Colonic mucosa (tissue), 4 donors: ENCODE results near the gene B4GALNT3. TPM values are rescaled to one million over a fixed set of nuclear protein-coding genes. Genes with fewer than 3 reads are reported as not detected.

Experiments used
- DNase-seq: peaks from one replicate; pipeline ENCODE4 v3.0.0-alpha.2; 2020
- H3K27ac ChIP-seq: fragments of 200-600 bp; one replicate; pipeline ENCODE4 v1.8.0; 2021
- H3K27me3 ChIP-seq: fragments of 200-600 bp; one replicate; pipeline ENCODE4 v1.8.0; 2021
- H3K36me3 ChIP-seq: fragments of 200-600 bp; one replicate; pipeline ENCODE4 v1.8.0; 2021
- H3K4me1 ChIP-seq: fragments of 200-600 bp; one replicate; pipeline ENCODE4 v1.8.0; 2021; ENCODE audit warnings: mild to moderate bottlenecking
- H3K4me3 ChIP-seq: fragments of 200-600 bp; one replicate; pipeline ENCODE4 v1.8.0; 2021
- H3K9ac ChIP-seq, 2 donors: one replicate each; pipeline ENCODE4 v1.7.0; 2013; ENCODE audit warnings: control low read depth in 2 of 2, low read depth in 2 of 2, low read length in 2 of 2
- H3K9me3 ChIP-seq: fragments of 200-600 bp; one replicate; pipeline ENCODE4 v1.8.0; 2021
- CTCF ChIP-seq: fragments of 200-600 bp; IDR thresholded peaks from one replicate; pipeline ENCODE4 v1.8.0; 2022; ENCODE audit warnings: antibody characterized with exemption, mild to moderate bottlenecking
- intact Hi-C: fragments of 100-400 bp; cut with DNase I; formaldehyde crosslinking; loops from one replicate; pipeline ENCODE4 v1.14.1; 2022
- total RNA-seq, 2 donors: library from RNA; stranded (reverse); fragmentation: NEBNext Ultra II Directional in 1 of 2; extraction: Animal tissue kit (Norgen Biotek cat#: 25700) in 1 of 2; gene quantifications; one replicate each; pipeline ENCODE4 v1.2.1, GENCODE V29; 2021
- donor health status: healthy.
- donor health status: DM: no; HTN: no; CAD: no.
- donor health status: DM: no; HTN: no; CAD: no.

The B4GALNT3 gene
- total RNA-seq, 2 donors from 2014 or later, result 73.7 to 84.0 TPM

- Histone ChIP-seq H3K4me1 (peaks cover 8% of the 10 kb centered on the region), H3K9ac (peak overlapping the region; percentile 4 to 47)
- no peak for TF ChIP-seq CTCF
Observed at GRCh38 chr12:503111-503761, 43.5 kb downstream of the B4GALNT3 start.

GRCh38 chr12:505221-505620 is 45.5 kb downstream of the B4GALNT3 start:
- no peak for DNase-seq
- Histone ChIP-seq H3K36me3 (no peaks in the 10 kb centered on the region), H3K27ac (no peak overlapping the region), H3K9ac (no peak overlapping the region), H3K4me3 (no peak overlapping the region), H3K9me3 (no peaks in the 10 kb centered on the region), H3K27me3 (no peaks in the 10 kb centered on the region), H3K4me1 (peaks cover 12% of the 10 kb centered on the region)
- no peak for TF ChIP-seq CTCF
- intact Hi-C loops, result no loop called here

More at GRCh38 chr12:503111-503761, 43.5 kb downstream of the B4GALNT3 start:
- no peak overlapping the region for H3K4me3 ChIP-seq
- no peaks in the 10 kb centered on the region for H3K27me3 ChIP-seq
- peak overlapping the region; percentile 92 for H3K27ac ChIP-seq
- no peaks in the 10 kb centered on the region for H3K36me3 ChIP-seq
- intact Hi-C loops, result loop anchor here (5.0 kb wide), 1 partner anchor 41 kb away; no protein-coding TSS in a partner anchor
- peak; percentile 87 for DNase-seq
- H3K9me3 ChIP-seq, result no peaks in the 10 kb centered on the region

GRCh38 chr12:507391-507796 is 47.7 kb downstream of the B4GALNT3 start:
- peaks cover 9% of the 10 kb centered on the region for H3K4me1 ChIP-seq

GRCh38 chr12:508145-508544 is 48.4 kb downstream of the B4GALNT3 start:
- TF ChIP-seq CTCF, result no peak
- peak overlapping the region; percentile 94 for H3K27ac ChIP-seq
- intact Hi-C loops, result no loop called here
- no peaks in the 10 kb centered on the region for H3K27me3 ChIP-seq
- DNase-seq, result no peak
- no peak overlapping the region for H3K4me3 ChIP-seq
- H3K9ac ChIP-seq, result peak overlapping the region in 1 of 2 donors; percentile 74
- peaks cover 9% of the 10 kb centered on the region for H3K4me1 ChIP-seq
- no peaks in the 10 kb centered on the region for H3K36me3 ChIP-seq
- no peaks in the 10 kb centered on the region for H3K9me3 ChIP-seq

More at GRCh38 chr12:507391-507796, 47.7 kb downstream of the B4GALNT3 start:
- no peaks in the 10 kb centered on the region for H3K36me3 ChIP-seq
- intact Hi-C loops, result no loop called here
- peak overlapping the region in 1 of 2 donors; percentile 48 for H3K9ac ChIP-seq
- no peak for TF ChIP-seq CTCF
- H3K4me3 ChIP-seq, result no peak overlapping the region
- no peaks in the 10 kb centered on the region for H3K9me3 ChIP-seq
- no peaks in the 10 kb centered on the region for H3K27me3 ChIP-seq
- peak; percentile 33 for DNase-seq
- no peak overlapping the region for H3K27ac ChIP-seq

GRCh38 chr12:508795-509194 is 49.1 kb downstream of the B4GALNT3 start:
- intact Hi-C loops, result no loop called here
- peak overlapping the region; percentile 94 for H3K27ac ChIP-seq

More at GRCh38 chr12:508795-509194, 49.1 kb downstream of the B4GALNT3 start:
- no peak overlapping the region for H3K4me3 ChIP-seq
- H3K4me1 ChIP-seq, result peaks cover 9% of the 10 kb centered on the region
- no peaks in the 10 kb centered on the region for H3K36me3 ChIP-seq
- peak overlapping the region in 1 of 2 donors; percentile 74 for H3K9ac ChIP-seq
- no peak for TF ChIP-seq CTCF
- no peaks in the 10 kb centered on the region for H3K9me3 ChIP-seq
- peak; percentile 77 for DNase-seq
- no peaks in the 10 kb centered on the region for H3K27me3 ChIP-seq
